ENCODE measurements around the gene PCDHA1. TPM values are rescaled to one million over a fixed set of nuclear protein-coding genes. Genes with fewer than 3 reads are reported as not detected.
"Not testable (repeated sequence)": the region's sequence is repeated elsewhere in the genome, so short reads cannot be mapped to it uniquely, and the experiment has no call there.

The PCDHA1 gene
- total RNA-seq, 4 donors from 2014 or later: not detected

DNA sequence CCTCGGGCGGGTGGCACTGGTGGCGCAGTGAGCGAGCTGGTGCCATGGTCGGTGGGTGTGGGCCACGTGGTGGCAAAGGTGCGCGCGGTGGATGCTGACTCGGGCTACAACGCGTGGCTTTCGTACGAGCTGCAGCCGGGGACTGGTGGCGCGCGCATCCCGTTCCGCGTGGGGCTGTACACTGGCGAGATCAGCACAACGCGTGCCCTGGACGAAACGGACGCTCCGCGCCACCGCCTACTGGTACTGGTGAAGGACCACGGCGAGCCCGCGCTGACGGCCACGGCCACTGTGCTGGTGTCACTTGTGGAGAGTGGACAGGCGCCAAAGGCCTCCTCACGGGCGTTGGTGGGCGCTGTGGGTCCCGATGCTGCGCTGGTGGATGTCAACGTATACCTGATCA lies 22.9 kb downstream of the PCDHA1 start:
- 66 to 76% methylated on average over 37 to 42 of the region's 43 CpGs for WGBS, 2 donors
- intact Hi-C loops (cut with DNase I; ENCODE audit: low total_unique reads): no loop called here
- no peak overlapping the region for H3K4me3 ChIP-seq (ENCODE audit: low read depth, poor library complexity, severe bottlenecking)
- DNase-seq (ENCODE audit: low spot score in 2 of 2): no peak
- TF ChIP-seq, protein P1, sequence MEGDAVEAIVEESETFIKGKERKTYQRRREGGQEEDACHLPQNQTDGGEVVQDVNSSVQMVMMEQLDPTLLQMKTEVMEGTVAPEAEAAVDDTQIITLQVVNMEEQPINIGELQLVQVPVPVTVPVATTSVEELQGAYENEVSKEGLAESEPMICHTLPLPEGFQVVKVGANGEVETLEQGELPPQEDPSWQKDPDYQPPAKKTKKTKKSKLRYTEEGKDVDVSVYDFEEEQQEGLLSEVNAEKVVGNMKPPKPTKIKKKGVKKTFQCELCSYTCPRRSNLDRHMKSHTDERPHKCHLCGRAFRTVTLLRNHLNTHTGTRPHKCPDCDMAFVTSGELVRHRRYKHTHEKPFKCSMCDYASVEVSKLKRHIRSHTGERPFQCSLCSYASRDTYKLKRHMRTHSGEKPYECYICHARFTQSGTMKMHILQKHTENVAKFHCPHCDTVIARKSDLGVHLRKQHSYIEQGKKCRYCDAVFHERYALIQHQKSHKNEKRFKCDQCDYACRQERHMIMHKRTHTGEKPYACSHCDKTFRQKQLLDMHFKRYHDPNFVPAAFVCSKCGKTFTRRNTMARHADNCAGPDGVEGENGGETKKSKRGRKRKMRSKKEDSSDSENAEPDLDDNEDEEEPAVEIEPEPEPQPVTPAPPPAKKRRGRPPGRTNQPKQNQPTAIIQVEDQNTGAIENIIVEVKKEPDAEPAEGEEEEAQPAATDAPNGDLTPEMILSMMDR (IDR thresholded peaks at IDR 0.05): no peak
- TF ChIP-seq POLR2A (IDR thresholded peaks at IDR 0.05): no peak

DNA sequence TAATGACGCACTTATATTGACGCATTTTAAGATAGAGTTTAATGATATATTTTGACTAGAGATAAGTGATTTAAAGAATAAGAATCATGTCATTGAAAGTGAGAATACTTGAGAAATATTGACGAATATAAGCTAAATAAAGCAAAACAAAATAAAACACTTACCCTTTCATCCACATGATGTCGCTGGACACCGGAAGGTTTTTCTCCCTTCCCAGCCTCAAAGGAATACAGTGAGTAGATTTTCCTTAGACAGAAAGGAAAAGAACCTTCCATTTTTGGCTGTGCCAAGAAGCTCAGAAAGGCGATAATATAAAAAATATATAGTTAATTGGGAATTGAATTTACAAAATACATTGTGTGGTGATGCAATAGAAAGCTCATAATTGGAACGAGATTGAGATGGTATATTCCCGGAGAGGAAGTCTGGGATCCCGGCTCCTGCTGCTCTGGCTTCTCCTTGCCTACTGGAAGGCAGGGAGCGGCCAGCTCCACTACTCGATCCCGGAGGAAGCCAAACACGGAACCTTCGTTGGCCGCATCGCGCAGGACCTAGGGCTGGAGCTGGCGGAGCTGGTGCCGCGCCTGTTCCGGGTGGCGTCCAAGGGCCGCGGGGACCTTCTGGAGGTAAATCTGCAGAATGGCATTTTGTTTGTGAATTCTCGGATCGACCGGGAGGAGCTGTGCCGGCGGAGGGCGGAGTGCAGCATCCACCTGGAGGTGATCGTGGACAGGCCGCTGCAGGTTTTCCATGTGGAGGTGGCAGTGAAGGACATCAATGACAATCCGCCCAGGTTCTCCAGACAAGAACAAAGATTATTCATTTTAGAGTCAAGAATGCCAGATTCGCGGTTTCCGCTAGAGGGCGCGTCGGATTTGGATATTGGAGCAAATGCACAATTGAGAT lies 35.7 kb downstream of the PCDHA1 start, which contains the start of gene PCDHA5:
Gene PCDHA5, plus strand, starts transcription at position 239 of the 906 bp plus-strand sequence.
- intact Hi-C loops (cut with DNase I; ENCODE audit: low total_unique reads): no loop called here
- no peak for DNase-seq (ENCODE audit: low spot score in 2 of 2)

DNA sequence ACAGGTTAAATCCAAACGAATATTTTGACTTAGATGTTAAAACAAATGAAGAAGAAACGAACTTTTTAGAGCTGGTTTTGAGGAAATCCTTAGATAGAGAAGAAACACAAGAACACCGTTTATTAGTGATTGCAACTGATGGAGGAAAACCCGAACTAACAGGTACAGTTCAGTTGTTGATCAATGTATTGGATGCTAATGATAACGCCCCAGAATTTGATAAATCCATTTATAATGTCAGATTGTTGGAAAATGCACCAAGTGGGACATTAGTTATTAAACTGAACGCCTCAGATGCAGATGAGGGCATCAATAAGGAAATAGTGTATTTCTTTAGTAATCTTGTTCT lies 36.3 kb downstream of the PCDHA1 start:
- no peak for DNase-seq (ENCODE audit: low spot score in 2 of 2)
- WGBS, 2 donors: 25 to 26% methylated on average over 6 of the region's 6 CpGs

More for the DNA sequence above, 35.7 kb downstream of the PCDHA1 start, which contains the start of gene PCDHA5:
- 33 to 35% methylated on average over 39 of the region's 39 CpGs for WGBS, 2 donors
- no peak for TF ChIP-seq POLR2A (IDR thresholded peaks at IDR 0.05)
- no peak within 1 kb of the TSS for H3K4me3 ChIP-seq (ENCODE audit: low read depth, poor library complexity, severe bottlenecking)

DNA sequence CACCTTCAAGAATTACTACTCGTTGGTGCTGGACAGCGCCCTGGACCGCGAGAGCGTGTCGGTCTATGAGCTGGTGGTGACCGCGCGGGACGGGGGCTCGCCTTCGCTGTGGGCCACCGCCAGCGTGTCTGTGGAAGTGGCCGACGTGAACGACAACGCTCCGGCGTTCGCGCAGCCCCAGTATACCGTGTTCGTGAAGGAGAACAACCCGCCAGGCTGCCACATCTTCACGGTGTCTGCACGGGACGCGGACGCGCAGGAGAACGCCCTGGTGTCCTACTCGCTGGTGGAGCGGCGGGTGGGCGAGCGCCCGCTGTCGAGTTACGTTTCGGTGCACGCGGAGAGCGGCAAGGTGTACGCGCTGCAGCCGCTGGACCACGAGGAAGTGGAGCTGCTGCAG lies 37.0 kb downstream of the PCDHA1 start:
- DNase-seq (ENCODE audit: low spot score in 2 of 2); H3K4me3 ChIP-seq (ENCODE audit: low read depth, poor library complexity, severe bottlenecking); intact Hi-C loops (cut with DNase I; ENCODE audit: low total_unique reads): not testable (repeated sequence)
- WGBS, 2 donors: 62 to 63% methylated on average over 38 to 47 of the region's 48 CpGs

More for the DNA sequence above, 36.3 kb downstream of the PCDHA1 start:
- intact Hi-C loops (cut with DNase I; ENCODE audit: low total_unique reads): no loop called here
- no peak for TF ChIP-seq POLR2A (IDR thresholded peaks at IDR 0.05)
- TF ChIP-seq, protein P1 (IDR thresholded peaks at IDR 0.05): no peak
- H3K4me3 ChIP-seq (ENCODE audit: low read depth, poor library complexity, severe bottlenecking): no peak overlapping the region

DNA sequence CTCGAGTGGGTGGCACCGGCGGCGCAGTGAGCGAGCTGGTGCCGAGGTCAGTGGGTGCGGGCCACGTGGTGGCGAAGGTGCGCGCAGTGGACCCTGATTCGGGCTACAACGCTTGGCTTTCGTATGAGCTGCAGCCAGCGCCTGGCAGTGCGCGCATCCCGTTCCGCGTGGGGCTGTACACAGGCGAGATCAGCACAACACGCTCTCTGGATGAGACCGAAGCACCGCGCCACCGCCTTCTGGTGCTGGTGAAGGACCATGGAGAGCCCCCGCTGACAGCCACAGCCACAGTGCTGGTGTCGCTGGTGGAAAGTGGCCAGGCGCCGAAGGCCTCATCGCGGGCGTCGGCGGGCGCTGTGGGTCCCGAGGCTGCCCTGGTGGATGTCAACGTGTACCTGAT lies 37.5 kb downstream of the PCDHA1 start:
- no peak for DNase-seq (ENCODE audit: low spot score in 2 of 2)
- WGBS, 2 donors: 64 to 68% methylated on average over 5 to 32 of the region's 38 CpGs
- no peak overlapping the region for H3K4me3 ChIP-seq (ENCODE audit: low read depth, poor library complexity, severe bottlenecking)
- TF ChIP-seq, protein P1 (IDR thresholded peaks at IDR 0.05): no peak
- TF ChIP-seq POLR2A (IDR thresholded peaks at IDR 0.05): no peak
- intact Hi-C loops (cut with DNase I; ENCODE audit: low total_unique reads): no loop called here

DNA sequence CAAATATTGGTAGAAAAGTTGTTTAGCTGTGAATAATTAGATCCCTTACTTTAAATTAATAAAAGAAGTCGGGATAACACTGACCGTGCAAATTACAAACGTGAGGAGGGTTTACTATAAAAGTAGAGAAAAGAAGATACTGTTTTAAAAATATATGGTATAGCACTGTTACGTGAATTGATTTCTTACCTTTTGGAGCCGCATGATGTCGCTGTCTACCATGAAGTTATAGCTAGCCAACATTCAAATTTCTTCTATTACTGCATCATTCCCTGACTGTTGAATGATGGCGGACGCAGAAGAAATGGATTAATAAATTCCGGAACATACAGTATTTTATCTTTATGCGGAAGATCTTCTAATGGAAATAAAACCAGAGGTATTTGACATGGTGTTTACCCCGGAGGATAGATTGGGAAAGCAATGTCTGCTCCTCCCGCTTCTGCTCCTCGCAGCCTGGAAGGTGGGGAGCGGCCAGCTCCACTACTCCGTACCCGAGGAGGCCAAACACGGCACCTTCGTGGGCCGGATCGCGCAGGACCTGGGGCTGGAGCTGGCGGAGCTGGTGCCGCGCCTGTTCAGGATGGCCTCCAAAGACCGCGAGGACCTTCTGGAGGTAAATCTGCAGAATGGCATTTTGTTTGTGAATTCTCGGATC lies 41.9 kb downstream of the PCDHA1 start, which contains the start of gene PCDHA6:
Gene PCDHA6, plus strand, starts transcription at position 257 of the 658 bp plus-strand sequence. Its CDS starts 132 bp downstream, at position 389.
- DNase-seq (ENCODE audit: low spot score in 2 of 2): no peak
- H3K4me3 ChIP-seq (ENCODE audit: low read depth, poor library complexity, severe bottlenecking): no peak within 1 kb of the TSS
- intact Hi-C loops (cut with DNase I; ENCODE audit: low total_unique reads): no loop called here
- 20 to 22% methylated on average over 27 of the region's 27 CpGs for WGBS, 2 donors
- TF ChIP-seq POLR2A (IDR thresholded peaks at IDR 0.05): no peak

DNA sequence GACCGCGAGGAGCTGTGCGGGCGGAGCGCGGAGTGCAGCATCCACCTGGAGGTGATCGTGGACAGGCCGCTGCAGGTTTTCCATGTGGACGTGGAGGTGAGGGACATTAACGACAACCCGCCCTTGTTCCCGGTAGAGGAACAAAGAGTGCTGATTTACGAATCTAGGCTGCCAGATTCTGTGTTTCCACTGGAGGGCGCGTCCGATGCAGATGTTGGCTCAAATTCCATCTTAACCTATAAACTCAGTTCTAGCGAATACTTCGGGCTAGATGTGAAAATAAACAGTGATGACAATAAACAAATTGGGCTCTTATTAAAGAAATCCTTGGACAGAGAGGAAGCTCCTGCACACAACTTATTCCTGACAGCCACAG lies 42.4 kb downstream of the PCDHA1 start:
- TF ChIP-seq POLR2A (IDR thresholded peaks at IDR 0.05): no peak
- TF ChIP-seq, protein P1 (IDR thresholded peaks at IDR 0.05): no peak
- 27 to 29% methylated on average over 18 of the region's 18 CpGs for WGBS, 2 donors
- DNase-seq (ENCODE audit: low spot score in 2 of 2): no peak
- intact Hi-C loops (cut with DNase I; ENCODE audit: low total_unique reads): no loop called here
- no peak overlapping the region for H3K4me3 ChIP-seq (ENCODE audit: low read depth, poor library complexity, severe bottlenecking)

DNA sequence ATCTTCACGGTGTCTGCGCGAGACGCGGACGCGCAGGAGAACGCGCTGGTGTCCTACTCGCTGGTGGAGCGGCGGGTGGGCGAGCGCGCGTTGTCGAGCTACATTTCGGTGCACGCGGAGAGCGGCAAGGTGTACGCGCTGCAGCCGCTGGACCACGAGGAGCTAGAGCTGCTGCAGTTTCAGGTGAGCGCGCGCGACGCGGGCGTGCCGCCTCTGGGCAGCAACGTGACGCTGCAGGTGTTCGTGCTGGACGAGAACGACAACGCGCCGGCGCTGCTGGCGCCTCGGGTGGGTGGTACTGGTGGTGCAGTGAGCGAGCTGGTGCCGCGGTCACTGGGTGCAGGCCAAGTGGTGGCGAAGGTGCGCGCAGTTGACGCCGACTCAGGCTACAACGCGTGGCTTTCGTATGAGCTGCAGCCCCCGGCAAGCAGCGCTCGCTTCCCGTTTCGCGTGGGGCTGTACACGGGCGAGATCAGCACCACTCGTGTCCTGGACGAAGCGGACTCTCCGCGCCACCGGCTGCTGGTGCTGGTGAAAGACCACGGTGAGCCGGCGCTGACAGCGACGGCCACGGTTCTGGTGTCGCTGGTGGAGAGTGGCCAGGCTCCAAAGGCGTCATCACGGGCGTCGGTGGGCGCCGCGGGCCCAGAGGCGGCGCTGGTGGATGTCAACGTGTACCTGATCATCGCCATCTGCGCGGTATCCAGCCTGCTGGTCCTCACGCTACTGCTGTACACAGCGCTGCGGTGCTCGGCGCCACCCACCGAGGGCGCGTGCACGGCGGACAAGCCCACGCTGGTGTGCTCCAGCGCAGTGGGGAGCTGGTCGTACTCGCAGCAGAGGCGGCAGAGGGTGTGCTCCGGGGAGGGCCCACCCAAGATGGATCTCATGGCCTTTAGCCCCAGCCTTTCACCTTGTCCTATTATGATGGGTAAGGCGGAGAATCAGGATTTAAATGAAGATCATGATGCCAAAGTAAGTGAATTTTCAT lies 43.9 kb downstream of the PCDHA1 start:
- 49 to 53% methylated on average over 55 to 77 of the region's 106 CpGs for WGBS, 2 donors
- H3K4me3 ChIP-seq (ENCODE audit: low read depth, poor library complexity, severe bottlenecking); intact Hi-C loops (cut with DNase I; ENCODE audit: low total_unique reads); DNase-seq (ENCODE audit: low spot score in 2 of 2): not testable (repeated sequence)

Data from lower leg skin (tissue), 4 donors.